GM12801 (cell line): ENCODE measurements around the gene ANKRD44.

Experiments
- TF ChIP-seq, protein P1 (sequence below): IDR thresholded peaks from one replicate; pipeline ENCODE4 v1.5.1; 2011; ENCODE audit warnings: control low read depth; ENCODE audit not compliant: insufficient read length; ENCODE audit errors: extremely low read depth

Gene ANKRD44

DNA sequence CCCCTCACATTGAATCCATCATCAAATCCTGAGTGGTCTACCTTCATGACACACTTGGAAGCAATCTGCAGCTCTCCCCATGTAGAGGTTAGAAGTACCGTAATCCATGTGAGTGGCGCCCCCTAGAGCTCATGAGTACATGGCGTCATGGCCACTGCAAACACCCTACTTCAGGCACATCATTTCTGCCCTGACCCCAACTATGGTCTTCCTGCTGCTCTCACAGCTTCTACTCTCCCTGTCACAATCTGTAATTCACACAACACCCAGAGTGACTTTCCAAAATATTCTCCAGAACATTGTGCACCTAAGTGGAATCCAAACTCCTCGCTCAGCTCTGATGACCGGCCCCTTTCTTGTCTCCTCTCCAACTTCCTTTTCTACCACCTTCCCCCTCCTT, 141.9 kb downstream of the ANKRD44 start:
- TF ChIP-seq, protein P1, sequence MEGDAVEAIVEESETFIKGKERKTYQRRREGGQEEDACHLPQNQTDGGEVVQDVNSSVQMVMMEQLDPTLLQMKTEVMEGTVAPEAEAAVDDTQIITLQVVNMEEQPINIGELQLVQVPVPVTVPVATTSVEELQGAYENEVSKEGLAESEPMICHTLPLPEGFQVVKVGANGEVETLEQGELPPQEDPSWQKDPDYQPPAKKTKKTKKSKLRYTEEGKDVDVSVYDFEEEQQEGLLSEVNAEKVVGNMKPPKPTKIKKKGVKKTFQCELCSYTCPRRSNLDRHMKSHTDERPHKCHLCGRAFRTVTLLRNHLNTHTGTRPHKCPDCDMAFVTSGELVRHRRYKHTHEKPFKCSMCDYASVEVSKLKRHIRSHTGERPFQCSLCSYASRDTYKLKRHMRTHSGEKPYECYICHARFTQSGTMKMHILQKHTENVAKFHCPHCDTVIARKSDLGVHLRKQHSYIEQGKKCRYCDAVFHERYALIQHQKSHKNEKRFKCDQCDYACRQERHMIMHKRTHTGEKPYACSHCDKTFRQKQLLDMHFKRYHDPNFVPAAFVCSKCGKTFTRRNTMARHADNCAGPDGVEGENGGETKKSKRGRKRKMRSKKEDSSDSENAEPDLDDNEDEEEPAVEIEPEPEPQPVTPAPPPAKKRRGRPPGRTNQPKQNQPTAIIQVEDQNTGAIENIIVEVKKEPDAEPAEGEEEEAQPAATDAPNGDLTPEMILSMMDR: no peak

- TF ChIP-seq, protein P1: no peak
Observed at GRCh38 chr2:197167608-197168314, 142.8 kb downstream of the ANKRD44 start.

DNA sequence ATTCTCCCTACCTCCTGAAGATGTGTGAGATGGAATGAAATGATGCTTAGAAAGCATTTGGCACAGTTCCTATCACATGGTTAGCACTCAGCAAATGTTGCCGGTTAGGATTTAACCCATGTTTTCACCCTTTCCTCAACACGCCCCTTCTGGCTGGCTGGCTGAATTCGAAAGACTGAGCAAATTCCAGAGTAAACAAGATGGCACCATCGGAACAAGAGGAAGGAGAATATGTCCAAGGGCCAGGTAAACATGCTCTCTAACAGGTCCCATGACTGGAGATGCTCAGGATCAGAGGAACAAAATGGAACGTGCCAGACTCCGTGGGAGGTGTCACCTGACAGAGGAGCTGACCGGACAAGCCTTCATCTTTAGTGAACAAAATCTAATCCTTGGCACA, 145.6 kb downstream of the ANKRD44 start:
- TF ChIP-seq, protein P1: no peak

GRCh38 chr2:197164141-197164754, 146.3 kb downstream of the ANKRD44 start:
- TF ChIP-seq, protein P1: no peak

DNA sequence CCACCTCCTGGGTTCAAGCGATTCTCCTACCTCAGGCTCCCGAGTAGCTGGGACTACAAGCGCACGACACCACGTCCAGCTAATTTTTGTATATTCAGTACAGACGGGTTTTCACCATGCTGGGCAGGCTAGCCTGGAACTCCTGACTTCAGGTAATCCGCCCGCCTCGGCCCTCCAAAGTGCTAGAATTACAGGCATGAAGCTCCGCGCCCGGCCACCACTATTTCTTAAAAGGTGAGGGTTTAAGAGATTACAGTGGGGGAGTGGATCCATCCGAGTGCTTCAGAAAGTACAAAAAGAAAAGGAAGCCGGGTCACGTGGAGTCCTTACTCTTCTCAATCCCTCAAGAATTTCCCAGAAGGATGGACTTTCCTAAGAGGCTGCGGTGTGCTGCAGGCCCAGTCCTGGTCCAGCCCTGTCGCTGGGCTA, 146.9 kb downstream of the ANKRD44 start:
- TF ChIP-seq, protein P1: no peak

- TF ChIP-seq, protein P1: no peak
Observed at GRCh38 chr2:197161774-197162173, 148.8 kb downstream of the ANKRD44 start.

DNA sequence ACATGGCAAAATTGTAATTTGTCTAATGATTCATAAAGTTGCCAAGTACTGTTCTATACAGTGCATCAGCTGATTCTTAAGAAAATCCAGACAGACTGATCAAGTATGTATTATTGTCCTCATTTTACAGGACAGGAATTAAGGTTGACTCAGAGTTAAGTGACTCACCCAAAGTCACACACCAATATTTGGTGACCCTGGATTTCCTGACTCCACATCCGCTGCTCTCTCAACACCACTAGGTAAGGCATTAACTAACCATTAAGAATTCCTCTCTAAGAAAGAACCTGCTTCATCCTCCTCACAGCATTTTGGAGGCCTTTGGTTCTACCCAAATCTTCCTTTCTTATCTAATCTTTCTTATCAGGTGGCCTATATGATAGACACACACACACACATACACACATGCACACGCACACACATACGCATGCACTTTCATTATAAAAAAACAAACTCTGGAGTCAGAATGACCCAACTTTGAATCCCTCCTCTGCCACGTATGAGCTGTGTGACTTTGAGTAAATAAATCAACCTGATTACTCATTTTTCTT, 150.8 kb downstream of the ANKRD44 start:
- TF ChIP-seq, protein P1: no peak
